Heart left ventricle (tissue), 16 donors: ENCODE results near the gene CRIP2. TPM values are rescaled to one million over a fixed set of nuclear protein-coding genes. Genes with fewer than 3 reads are reported as not detected.

ENCODE experiments used
- ATAC-seq, 4 donors: fragments of 200-7000 bp; cut with Tn5 transposase; one replicate each; pipeline ENCODE4 v1.9.1; 2020 to 2022; ENCODE audit warnings: moderate library complexity in 4 of 4, mild to moderate bottlenecking in 3 of 4, moderate number of reproducible peaks in 1 of 4
- DNase-seq, 5 donors: peaks; one replicate each; pipeline ENCODE4 v3.0.0-alpha.2; 2020
- H3K27ac ChIP-seq, 12 donors: fragments of 200-600 bp; sonication (generic) in 4 of 12; one replicate each; pipeline versions ENCODE4 v1.5.0 to v1.8.0; 2016 to 2022; ENCODE audit warnings: mild to moderate bottlenecking in 2 of 12
- H3K27me3 ChIP-seq, 9 donors: fragments of 200-600 bp; sonication (generic) in 2 of 9; one replicate each; pipeline versions ENCODE4 v1.5.1 to v1.8.0; 2016 to 2022; ENCODE audit warnings: mild to moderate bottlenecking in 3 of 9
- H3K36me3 ChIP-seq, 9 donors: fragments of 200-600 bp; sonication (generic) in 2 of 9; one replicate each; pipeline versions ENCODE4 v1.5.0 to v1.8.0; 2018 to 2022; ENCODE audit warnings: mild to moderate bottlenecking in 2 of 9
- H3K4me1 ChIP-seq, 12 donors: fragments of 200-600 bp; sonication (generic) in 4 of 12; one replicate each; pipeline versions ENCODE4 v1.5.0 to v1.8.0; 2016 to 2022; ENCODE audit warnings: mild to moderate bottlenecking in 3 of 12
- H3K4me3 ChIP-seq, 12 donors: fragments of 200-600 bp; sonication (generic) in 4 of 12; one replicate each; pipeline versions ENCODE4 v1.5.0 to v1.8.0; 2017 to 2022; ENCODE audit warnings: mild to moderate bottlenecking in 9 of 12, moderate library complexity in 4 of 12
- H3K9me3 ChIP-seq, 12 donors: fragments of 200-600 bp; sonication (generic) in 4 of 12; one replicate each; pipeline versions ENCODE4 v1.5.0 to v1.8.0; 2016 to 2022; ENCODE audit warnings: mild to moderate bottlenecking in 1 of 12
- POLR2A ChIP-seq, 2 donors: fragments of 450-650 bp; IDR thresholded peaks; one replicate each; pipeline ENCODE4 v1.6.1; 2017; ENCODE audit warnings: antibody characterized with exemption in 2 of 2, mild to moderate bottlenecking in 2 of 2, moderate library complexity in 2 of 2
- WGBS, 4 donors: extraction: QIAGEN DNeasy Blood & Tissue Kit in 2 of 4; methylation state at CpG; one replicate each; pipeline versions ENCODE4 v1.1.5 to v1.1.7; 2013 to 2018; 5-methylcytosine and 5-hydroxymethylcytosine counted together
- intact Hi-C, 10 donors: fragments of 100-400 bp; cut with DNase I; formaldehyde crosslinking; loops; one replicate each; pipeline versions ENCODE4 v1.11.1 to v1.14.2; 2022
- polyA plus RNA-seq, 2 donors: library from polyadenylated mRNA; stranded (reverse); fragments of 200-250 nt; gene quantifications; one replicate each; pipeline ENCODE4 v1.2.3, GENCODE V29; 2013
- total RNA-seq, 9 donors: library from RNA; depleted of rRNA in 2 of 9; stranded (reverse); fragments of >200 nt in 2 of 9; fragmentation: NEBNext Ultra II Directional in 3 of 9; extraction: Animal tissue kit (Norgen Biotek cat#: 25700) in 3 of 9; gene quantifications; one replicate each; pipeline versions ENCODE4 v1.1.0 to v1.2.4, GENCODE V29; 2016 to 2023
- TF ChIP-seq, protein P1 (sequence below), 12 donors: fragments of 200-600 bp; sonication (generic) in 4 of 12; IDR thresholded peaks; one replicate each; pipeline versions ENCODE4 v1.5.0 to v1.8.0; 2018 to 2022; ENCODE audit warnings: antibody characterized with exemption in 12 of 12, mild to moderate bottlenecking in 5 of 12
- donor health status: ischemic (EF 13 %, LVEDD 7.1; RV severe dilation, severe dysfunction).
- donor health status: healthy with polysubstance abuse.
- donor health status: DM: no; HTN: yes; CAD: no.
- donor health status: DM: no; HTN: no; CAD: no.
- donor health status: ischemic (EF 25% LVEDD 6.9; RV normal size, moderate dysfunction).
- donor health status: ischemic (EF 25% LVEDD 5.7; RV mildly dilated, moderate dysfunction).
- donor health status: healthy.
- donor health status: DM: yes; HTN: yes; CAD: no.
- donor health status: ischemic (EF 35%, LVEDD 5.7; RV mildly dilated, moderate dysfunction).
- donor health status: nonischemic (EF 11% LVEDD 7.7; RV severe dilation, severe dysfunction).
- donor health status: DM: yes; HTN: yes; CAD: no.
- donor health status: PGD.
- donor health status: ischemic (EF 29% LVEDD 5.4; RV normal size, mild dysfunction).
- donor health status: nonischemic (EF 23%, LVEDD 6.1; RV moderate dilation, normal function).

CRIP2 gene
- total and polyA plus RNA-seq, 11 donors = 695 to 1,715 (median 851) TPM

DNA sequence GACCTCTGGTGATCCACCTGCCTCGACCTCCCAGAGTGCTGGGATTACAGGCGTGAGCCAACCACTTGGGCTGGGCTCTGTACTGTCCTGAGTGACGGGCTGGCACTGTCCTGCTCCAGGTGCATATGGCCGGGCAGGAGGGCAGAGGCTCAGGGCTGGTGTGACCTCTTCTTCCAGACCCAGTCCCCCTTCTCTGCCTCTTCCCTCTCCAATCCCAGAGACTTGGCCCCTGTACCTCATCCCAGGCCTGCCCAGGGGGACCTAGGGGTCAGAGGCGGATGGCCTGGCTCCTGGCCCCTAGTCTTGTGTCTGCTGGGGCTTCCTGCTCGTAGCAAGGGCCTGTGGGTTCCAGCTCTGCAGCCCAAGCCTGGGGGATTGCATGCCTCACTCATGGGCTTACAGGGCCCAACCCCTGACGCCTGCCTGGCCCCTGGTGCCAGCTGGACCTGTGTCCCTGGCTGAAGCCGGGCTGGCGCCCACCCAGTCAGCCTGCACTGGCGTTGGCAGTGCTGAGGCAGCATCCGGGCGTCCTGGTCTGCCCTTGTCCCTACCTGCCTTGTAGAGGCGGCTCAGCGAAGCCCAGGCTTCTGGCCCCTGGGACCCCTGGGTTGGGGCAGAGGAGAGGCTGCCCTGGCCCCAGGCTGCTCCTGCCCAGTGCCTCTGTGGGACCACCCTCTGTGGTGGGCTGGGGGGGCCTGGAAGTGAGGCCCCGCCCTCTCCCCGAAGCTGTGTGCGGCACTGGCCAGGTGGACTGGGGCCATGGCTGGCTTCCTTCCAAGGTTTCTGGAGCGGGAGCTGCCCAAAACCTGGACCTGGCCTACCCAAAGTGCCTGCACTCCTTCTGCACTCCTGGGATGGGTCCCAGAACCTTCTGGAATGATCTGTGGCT is 20.7 kb downstream of the CRIP2 start:
- WGBS, 4 donors = 59 to 83% (median 68%) methylated on average over 5 to 18 of the region's 18 CpGs
- TF ChIP-seq, protein P1, sequence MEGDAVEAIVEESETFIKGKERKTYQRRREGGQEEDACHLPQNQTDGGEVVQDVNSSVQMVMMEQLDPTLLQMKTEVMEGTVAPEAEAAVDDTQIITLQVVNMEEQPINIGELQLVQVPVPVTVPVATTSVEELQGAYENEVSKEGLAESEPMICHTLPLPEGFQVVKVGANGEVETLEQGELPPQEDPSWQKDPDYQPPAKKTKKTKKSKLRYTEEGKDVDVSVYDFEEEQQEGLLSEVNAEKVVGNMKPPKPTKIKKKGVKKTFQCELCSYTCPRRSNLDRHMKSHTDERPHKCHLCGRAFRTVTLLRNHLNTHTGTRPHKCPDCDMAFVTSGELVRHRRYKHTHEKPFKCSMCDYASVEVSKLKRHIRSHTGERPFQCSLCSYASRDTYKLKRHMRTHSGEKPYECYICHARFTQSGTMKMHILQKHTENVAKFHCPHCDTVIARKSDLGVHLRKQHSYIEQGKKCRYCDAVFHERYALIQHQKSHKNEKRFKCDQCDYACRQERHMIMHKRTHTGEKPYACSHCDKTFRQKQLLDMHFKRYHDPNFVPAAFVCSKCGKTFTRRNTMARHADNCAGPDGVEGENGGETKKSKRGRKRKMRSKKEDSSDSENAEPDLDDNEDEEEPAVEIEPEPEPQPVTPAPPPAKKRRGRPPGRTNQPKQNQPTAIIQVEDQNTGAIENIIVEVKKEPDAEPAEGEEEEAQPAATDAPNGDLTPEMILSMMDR (IDR thresholded peaks at IDR 0.05) = no peak
- no peak for TF ChIP-seq POLR2A (IDR thresholded peaks at IDR 0.05)
- H3K4me3 ChIP-seq = no peak overlapping the region
- DNase-seq (peak in 4 of 5 donors; percentile 32 to 86 (median 64)), ATAC-seq (no peak)
- H3K27me3 ChIP-seq = no peaks in the 10 kb centered on the region
- peaks cover 0 to 14% (median 0%) of the 10 kb centered on the region in 9 donors for H3K36me3 ChIP-seq
- H3K4me1 ChIP-seq = peaks cover 0 to 28% (median 12%) of the 10 kb centered on the region in 12 donors
- H3K27ac ChIP-seq = peak overlapping the region in 4 of 12 donors; percentile 37 to 59 (median 42)
- H3K9me3 ChIP-seq = no peaks in the 10 kb centered on the region
- intact Hi-C loops = loop anchor here in 1 of 10 donors (2.0 kb wide), 1 partner anchor 31 kb away; the partner anchor contains the start of gene TMEM121

DNA sequence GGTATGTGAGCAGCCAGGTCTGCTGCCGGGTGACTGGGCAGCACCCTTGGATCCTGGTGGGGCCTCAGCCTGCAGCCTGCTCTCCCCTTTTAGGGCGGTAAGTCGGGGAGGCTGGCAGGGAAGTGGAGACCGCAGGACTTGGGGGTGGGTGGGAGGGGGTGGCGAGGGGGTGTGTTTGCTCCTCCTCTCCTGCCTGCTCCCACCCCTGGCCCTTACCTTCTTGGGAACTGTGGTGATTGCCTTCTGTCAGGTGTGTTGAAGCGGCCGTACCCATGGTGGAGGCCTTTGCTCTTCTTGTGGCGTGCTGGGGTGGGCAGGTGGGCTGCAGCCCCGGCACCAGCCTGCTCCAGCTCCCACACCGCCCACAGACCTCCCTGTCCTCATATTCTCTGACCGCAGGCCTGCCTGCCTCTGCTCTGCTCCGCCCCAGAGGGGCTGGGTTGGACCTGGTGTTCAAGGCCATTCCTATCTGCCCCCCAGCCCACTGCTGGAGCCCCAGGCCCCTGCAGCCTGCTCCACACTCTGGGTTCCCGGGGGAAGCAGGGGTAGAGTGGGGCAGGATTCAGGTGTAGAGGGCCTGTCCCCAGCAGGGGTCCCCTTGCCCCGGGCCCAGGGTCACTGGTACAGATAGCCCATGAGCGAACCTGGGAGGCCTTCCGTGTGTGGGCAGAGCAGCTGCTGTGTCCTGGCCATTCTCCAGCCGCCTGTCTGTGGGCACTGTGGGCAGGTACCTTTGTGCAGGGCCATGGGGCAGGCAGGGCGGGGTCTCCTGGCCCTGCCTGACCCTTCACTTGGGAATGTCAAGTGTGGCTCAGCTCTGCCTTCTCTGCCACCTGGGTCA is 21.6 kb downstream of the CRIP2 start:
- 87 to 90% (median 88%) methylated on average over 9 to 18 of the region's 18 CpGs for WGBS, 4 donors

DNA sequence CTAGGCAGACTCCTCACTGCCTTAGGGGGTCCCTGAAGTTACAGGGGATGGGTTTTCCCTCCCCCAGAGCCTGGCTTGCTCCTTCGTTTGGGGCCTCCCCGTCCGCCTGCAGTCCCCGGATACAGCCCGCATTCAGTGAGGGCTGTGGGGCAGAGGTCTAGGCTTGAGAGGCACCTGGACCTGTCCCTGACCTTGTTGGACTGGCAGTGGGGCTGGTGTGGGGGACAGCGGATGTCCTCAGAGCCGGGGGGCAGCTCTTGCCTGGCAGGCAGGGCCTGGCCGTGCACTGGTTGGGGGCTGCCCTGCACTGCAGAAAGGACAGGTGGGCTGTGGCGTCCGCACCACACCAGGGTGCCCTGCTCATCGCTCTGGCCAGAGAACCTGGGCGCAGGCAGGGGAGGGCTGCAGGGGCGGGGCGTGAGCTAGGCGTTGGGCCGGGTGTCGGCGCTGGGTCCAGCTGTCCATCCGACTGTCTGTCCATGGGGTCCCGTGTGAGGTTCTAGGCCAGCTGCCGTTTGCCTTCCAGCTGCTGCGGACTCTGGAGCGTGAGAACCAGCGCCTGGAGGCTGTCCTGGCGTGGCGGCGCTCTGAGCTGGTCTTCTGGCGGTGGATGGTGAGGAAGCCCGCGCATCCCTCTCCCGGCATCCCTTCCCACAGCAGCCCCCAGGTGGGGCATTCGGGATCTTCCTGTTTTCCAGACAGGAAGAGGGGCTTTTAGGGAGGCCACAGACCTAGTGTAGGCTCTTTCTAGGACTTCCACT is 22.4 kb downstream of the CRIP2 start:
- Histone ChIP-seq H3K36me3 (peaks cover 0 to 14% (median 0%) of the 10 kb centered on the region in 9 donors), H3K4me1 (peaks cover 0 to 18% (median 6%) of the 10 kb centered on the region in 12 donors), H3K27me3 (no peaks in the 10 kb centered on the region), H3K4me3 (no peak overlapping the region), H3K9me3 (no peaks in the 10 kb centered on the region), H3K27ac (no peak overlapping the region)
- no peak for TF ChIP-seq POLR2A (IDR thresholded peaks at IDR 0.05)
- TF ChIP-seq, protein P1 (IDR thresholded peaks at IDR 0.05) = no peak
- no peak for ATAC-seq
- WGBS, 4 donors = 95 to 97% (median 96%) methylated on average over 10 to 32 of the region's 32 CpGs
- DNase-seq = peak in 2 of 5 donors; percentile 21 to 60
- intact Hi-C loops = no loop called here

More for the DNA sequence above, 21.6 kb downstream of the CRIP2 start:
- DNase-seq (peak in 1 of 5 donors; percentile 62), ATAC-seq (no peak)
- Histone ChIP-seq H3K9me3 (no peaks in the 10 kb centered on the region), H3K36me3 (peaks cover 0 to 14% (median 0%) of the 10 kb centered on the region in 9 donors), H3K27ac (peak overlapping the region in 2 of 12 donors; percentile 39 to 45), H3K4me3 (no peak overlapping the region), H3K27me3 (no peaks in the 10 kb centered on the region), H3K4me1 (peaks cover 0 to 26% (median 12%) of the 10 kb centered on the region in 12 donors)
- intact Hi-C loops = loop anchor here in 1 of 10 donors (2.0 kb wide), 1 partner anchor 31 kb away; the partner anchor contains the start of gene TMEM121
- TF ChIP-seq, protein P1 (IDR thresholded peaks at IDR 0.05) = no peak
- TF ChIP-seq POLR2A (IDR thresholded peaks at IDR 0.05) = no peak
